Measurements from ENCODE around the gene SIRPD. TPM values are rescaled to one million over a fixed set of nuclear protein-coding genes. Genes with fewer than 3 reads are reported as not detected.

Gene SIRPD
- total RNA-seq, 1 experiment from 2014 or later = not detected

DNA sequence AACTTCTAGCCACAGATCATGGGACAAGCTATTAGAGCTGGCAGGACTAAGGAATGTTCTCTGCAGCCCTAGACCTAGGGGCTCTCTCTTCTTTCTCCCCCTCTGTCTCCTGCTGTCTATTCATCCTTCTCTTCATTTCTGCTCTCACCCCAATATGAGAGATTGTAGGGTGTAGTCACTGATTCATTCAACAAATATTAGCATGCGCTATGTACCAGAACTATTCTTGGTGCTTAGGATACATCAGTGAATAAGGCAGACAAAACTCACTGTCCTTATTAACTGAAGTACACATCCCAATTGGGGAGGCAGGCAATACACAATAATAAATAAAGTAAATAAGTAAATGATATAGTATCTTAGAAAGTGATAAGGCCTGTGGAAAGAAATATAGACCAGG lies 51.6 kb downstream of the SIRPD start:
- TF ChIP-seq, protein P1, sequence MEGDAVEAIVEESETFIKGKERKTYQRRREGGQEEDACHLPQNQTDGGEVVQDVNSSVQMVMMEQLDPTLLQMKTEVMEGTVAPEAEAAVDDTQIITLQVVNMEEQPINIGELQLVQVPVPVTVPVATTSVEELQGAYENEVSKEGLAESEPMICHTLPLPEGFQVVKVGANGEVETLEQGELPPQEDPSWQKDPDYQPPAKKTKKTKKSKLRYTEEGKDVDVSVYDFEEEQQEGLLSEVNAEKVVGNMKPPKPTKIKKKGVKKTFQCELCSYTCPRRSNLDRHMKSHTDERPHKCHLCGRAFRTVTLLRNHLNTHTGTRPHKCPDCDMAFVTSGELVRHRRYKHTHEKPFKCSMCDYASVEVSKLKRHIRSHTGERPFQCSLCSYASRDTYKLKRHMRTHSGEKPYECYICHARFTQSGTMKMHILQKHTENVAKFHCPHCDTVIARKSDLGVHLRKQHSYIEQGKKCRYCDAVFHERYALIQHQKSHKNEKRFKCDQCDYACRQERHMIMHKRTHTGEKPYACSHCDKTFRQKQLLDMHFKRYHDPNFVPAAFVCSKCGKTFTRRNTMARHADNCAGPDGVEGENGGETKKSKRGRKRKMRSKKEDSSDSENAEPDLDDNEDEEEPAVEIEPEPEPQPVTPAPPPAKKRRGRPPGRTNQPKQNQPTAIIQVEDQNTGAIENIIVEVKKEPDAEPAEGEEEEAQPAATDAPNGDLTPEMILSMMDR (IDR thresholded peaks at IDR 0.05; ENCODE audit: unreplicated experiment) = no peak
- H3K4me3 Mint-ChIP-seq (ENCODE audit: unreplicated experiment) = no peak overlapping the region
- peaks cover 4% of the 10 kb centered on the region for H3K27me3 Mint-ChIP-seq (ENCODE audit: insufficient read depth, unreplicated experiment)
- no peaks in the 10 kb centered on the region for H3K9me3 Mint-ChIP-seq (ENCODE audit: unreplicated experiment)
- CTCF ChIA-PET = interaction anchor here (1.9 to 10.5 kb wide), 7 partner anchors 36 to 271 kb away, joined by 8 to 615 read pairs (median 48); partner anchors contain the start of gene NSFL1C
- no peak for DNase-seq (ENCODE audit: unreplicated experiment)
- POLR2A ChIA-PET = interaction anchor here (0.6 to 5.7 kb wide), 8 partner anchors 12 to 258 kb away, joined by 3 to 150 read pairs (median 4); partner anchors contain the start of gene NSFL1C
- intact Hi-C loops (cut with micrococcal nuclease) = loop anchor here (1.0 kb wide), 1 partner anchor 36 kb away; no protein-coding TSS in a partner anchor
- no TSS peak for BruUV-seq (replicated peaks)
- H3K27ac Mint-ChIP-seq (ENCODE audit: low read depth, unreplicated experiment) = peak overlapping the region; percentile 47
- no peaks in the 10 kb centered on the region for H3K36me3 Mint-ChIP-seq (ENCODE audit: insufficient read depth, unreplicated experiment)
- peaks cover 30% of the 10 kb centered on the region for H3K4me1 Mint-ChIP-seq (ENCODE audit: insufficient read depth, unreplicated experiment)

DNA sequence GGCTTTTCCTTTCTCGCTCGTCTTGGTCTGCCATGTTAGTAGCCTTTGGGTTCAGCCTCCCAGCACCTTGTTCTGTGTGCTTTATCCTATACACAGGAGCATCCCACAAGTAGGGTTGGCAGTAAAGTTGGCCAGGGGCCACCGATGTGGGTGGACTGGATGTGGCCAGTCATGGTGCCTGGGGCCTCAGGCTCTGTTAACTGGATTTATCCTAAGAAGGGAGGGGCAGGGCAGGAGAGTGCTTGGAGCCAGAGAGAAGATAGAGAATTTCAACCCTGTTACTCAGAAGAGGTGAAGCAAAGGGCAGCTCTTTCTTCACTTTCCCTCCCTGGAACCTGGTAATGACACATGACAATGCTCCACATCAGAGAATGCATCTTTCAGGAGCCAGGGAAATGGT lies 52.1 kb downstream of the SIRPD start:
- peak overlapping the region; percentile 47 for H3K27ac Mint-ChIP-seq (ENCODE audit: low read depth, unreplicated experiment)
- no peaks in the 10 kb centered on the region for H3K9me3 Mint-ChIP-seq (ENCODE audit: unreplicated experiment)
- TF ChIP-seq, protein P1 (IDR thresholded peaks at IDR 0.05; ENCODE audit: unreplicated experiment) = no peak
- CTCF ChIA-PET = interaction anchor here (0.6 to 10.5 kb wide), 13 partner anchors 12 to 1148 kb away, joined by 4 to 615 read pairs (median 34); partner anchors contain the start of genes NSFL1C, SDCBP2 and SIRPB2
- DNase-seq (ENCODE audit: unreplicated experiment) = peak; percentile 88
- BruUV-seq (replicated peaks) = no TSS peak
- POLR2A ChIA-PET = interaction anchor here (0.6 to 5.7 kb wide), 12 partner anchors 16 to 964 kb away, joined by 3 to 150 read pairs (median 6); partner anchors contain the start of gene NSFL1C
- H3K27me3 Mint-ChIP-seq (ENCODE audit: insufficient read depth, unreplicated experiment) = no peaks in the 10 kb centered on the region
- intact Hi-C loops (cut with micrococcal nuclease) = loop anchor here (1.0 kb wide), 1 partner anchor 35 kb away; no protein-coding TSS in a partner anchor
- no peak overlapping the region for H3K4me3 Mint-ChIP-seq (ENCODE audit: unreplicated experiment)
- H3K4me1 Mint-ChIP-seq (ENCODE audit: insufficient read depth, unreplicated experiment) = peaks cover 35% of the 10 kb centered on the region
- no peaks in the 10 kb centered on the region for H3K36me3 Mint-ChIP-seq (ENCODE audit: insufficient read depth, unreplicated experiment)

DNA sequence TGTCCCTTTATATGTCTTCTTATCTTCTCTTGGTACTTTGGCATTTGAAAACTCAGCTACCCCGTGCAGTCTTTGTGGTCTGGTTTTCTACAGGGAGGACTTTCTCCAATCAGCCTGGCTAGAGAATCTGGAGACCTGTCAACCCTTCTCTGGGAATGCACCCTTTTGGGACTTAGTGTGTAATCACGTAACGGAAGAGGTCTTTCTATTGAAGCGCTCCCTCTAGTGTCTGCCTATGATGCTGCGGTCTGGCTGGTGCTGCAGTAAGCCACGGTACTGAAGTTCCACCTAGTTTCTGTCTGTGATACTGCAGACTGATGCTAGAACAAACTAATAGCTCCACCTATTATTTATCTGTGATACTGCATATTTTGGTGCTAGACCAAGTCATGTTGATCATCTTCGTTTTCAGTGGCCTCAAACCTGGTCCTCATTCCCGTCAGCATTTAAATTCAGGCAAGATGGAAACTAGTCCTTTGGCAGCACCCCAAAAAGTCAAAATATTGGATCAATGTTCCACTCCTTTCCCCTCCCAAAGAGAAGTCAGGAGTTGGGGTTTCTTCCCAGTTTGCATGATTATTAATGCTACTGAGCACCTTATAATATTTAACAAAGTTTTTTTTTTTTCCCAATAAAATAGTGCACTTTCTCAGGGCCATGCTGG lies 53.8 kb downstream of the SIRPD start:
- no peaks in the 10 kb centered on the region for H3K27me3 Mint-ChIP-seq (ENCODE audit: insufficient read depth, unreplicated experiment)
- intact Hi-C loops (cut with micrococcal nuclease) = loop anchor here (1.0 to 2.0 kb wide), 5 partner anchors 28 to 191 kb away; partner anchors contain the start of gene FKBP1A
- ChIA-PET CTCF (interaction anchor here (0.6 to 10.5 kb wide), 72 partner anchors 10 to 1219 kb away, joined by 3 to 615 read pairs (median 4); partner anchors contain the start of genes C20orf202, NSFL1C, SDCBP2 and SIRPB2), POLR2A (interaction anchor here (0.6 to 5.7 kb wide), 30 partner anchors 10 to 1299 kb away, joined by 3 to 150 read pairs (median 5); partner anchors contain the start of genes NSFL1C, SDCBP2 and SIRPB2)
- no peak overlapping the region for H3K4me3 Mint-ChIP-seq (ENCODE audit: unreplicated experiment)
- H3K36me3 Mint-ChIP-seq (ENCODE audit: insufficient read depth, unreplicated experiment) = no peaks in the 10 kb centered on the region
- peak; percentile 92 for DNase-seq (ENCODE audit: unreplicated experiment)
- TF ChIP-seq, protein P1 (IDR thresholded peaks at IDR 0.05; ENCODE audit: unreplicated experiment) = peak; percentile 99
- H3K4me1 Mint-ChIP-seq (ENCODE audit: insufficient read depth, unreplicated experiment) = peaks cover 52% of the 10 kb centered on the region
- no peaks in the 10 kb centered on the region for H3K9me3 Mint-ChIP-seq (ENCODE audit: unreplicated experiment)
- no TSS peak for BruUV-seq (replicated peaks)
- peak overlapping the region; percentile 32 for H3K27ac Mint-ChIP-seq (ENCODE audit: low read depth, unreplicated experiment)

DNA sequence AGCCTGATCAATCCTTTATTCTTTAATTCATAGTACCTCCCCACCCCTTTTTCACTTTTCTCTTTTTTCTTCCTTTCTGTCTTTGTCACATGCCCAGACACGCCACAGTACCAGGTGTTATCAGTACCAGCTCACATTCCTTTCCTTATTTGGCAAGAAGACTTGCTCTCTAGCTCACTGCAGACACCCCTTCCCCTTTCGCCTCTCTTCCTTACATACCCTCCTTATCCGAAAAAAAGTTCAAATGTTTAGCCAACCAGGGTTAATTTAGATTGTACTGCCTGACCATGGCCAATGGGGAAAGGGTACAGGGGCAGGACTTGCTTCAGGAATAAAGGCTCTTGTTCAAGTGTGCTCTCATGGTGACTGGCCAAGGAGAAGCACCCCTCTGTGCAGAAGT lies 57.0 kb downstream of the SIRPD start:
- CTCF ChIA-PET = interaction anchor here (0.9 to 4.9 kb wide), 12 partner anchors 10 to 276 kb away, joined by 3 to 53 read pairs (median 6); partner anchors contain the start of genes NSFL1C and SDCBP2
- Mint-ChIP-seq H3K4me3 (ENCODE audit: unreplicated experiment) (peak overlapping the region; percentile 10), H3K27me3 (ENCODE audit: insufficient read depth, unreplicated experiment) (no peaks in the 10 kb centered on the region), H3K4me1 (ENCODE audit: insufficient read depth, unreplicated experiment) (peaks cover 42% of the 10 kb centered on the region), H3K27ac (ENCODE audit: low read depth, unreplicated experiment) (peak overlapping the region; percentile 84), H3K36me3 (ENCODE audit: insufficient read depth, unreplicated experiment) (no peaks in the 10 kb centered on the region), H3K9me3 (ENCODE audit: unreplicated experiment) (no peaks in the 10 kb centered on the region)
- POLR2A ChIA-PET = interaction anchor here (0.6 to 5.3 kb wide), 12 partner anchors 11 to 381 kb away, joined by 3 to 108 read pairs (median 6); partner anchors contain the start of genes NSFL1C, SDCBP2 and SIRPB2
- TF ChIP-seq, protein P1 (IDR thresholded peaks at IDR 0.05; ENCODE audit: unreplicated experiment) = no peak
- BruUV-seq (replicated peaks) = no TSS peak
- intact Hi-C loops (cut with micrococcal nuclease) = no loop called here
- DNase-seq (ENCODE audit: unreplicated experiment) = peak; percentile 71
